Suprapubic skin (tissue), 4 donors: ENCODE measurements around the gene NCAM1.

ENCODE experiments used
- CTCF ChIP-seq, 2 donors: fragments of 200-600 bp in 1 of 2; fragments of 450-650 bp in 1 of 2; sonication (generic) in 1 of 2; IDR thresholded peaks; one replicate each; pipeline ENCODE4 v1.5.1; 2016 to 2019; ENCODE audit warnings: antibody characterized with exemption in 2 of 2, mild to moderate bottlenecking in 1 of 2, moderate library complexity in 1 of 2
- EP300 ChIP-seq: sonication (generic); formaldehyde crosslinking; IDR thresholded peaks from one replicate; pipeline ENCODE4 v1.6.1; 2017; ENCODE audit warnings: antibody characterized with exemption
- POLR2A ChIP-seq, 2 donors: fragments of 450-650 bp; IDR thresholded peaks; one replicate each; pipeline ENCODE4 v1.6.1; 2017; ENCODE audit warnings: antibody characterized with exemption in 2 of 2, mild to moderate bottlenecking in 2 of 2, moderate library complexity in 2 of 2
- POLR2AphosphoS5 ChIP-seq, 3 donors: sonication (generic); formaldehyde crosslinking; IDR thresholded peaks; one replicate each; pipeline ENCODE4 v1.6.1; 2017; ENCODE audit warnings: antibody characterized with exemption in 3 of 3

- TF ChIP-seq CTCF (IDR thresholded peaks at IDR 0.05): no peak
- no peak for TF ChIP-seq POLR2AphosphoS5 (IDR thresholded peaks at IDR 0.05)
- TF ChIP-seq POLR2A (IDR thresholded peaks at IDR 0.05): no peak
- TF ChIP-seq EP300: no peak
These were observed 177.5 kb downstream of the NCAM1 start for GRCh38 chr11:113138731-113139130.
